HG02610 (cell line): Measurements from ENCODE around the gene PEF1.

Experiments
- ATAC-seq: cut with Tn5 transposase; IDR thresholded peaks from one replicate; pipeline ENCODE4 v1.9.1; 2021; ENCODE audit warnings: mild to moderate bottlenecking, moderate library complexity; ENCODE audit not compliant: unreplicated experiment

Gene PEF1

GRCh38 chr1:31633117-31633516 lies 11.6 kb downstream of the PEF1 start:
- no peak for ATAC-seq

GRCh38 chr1:31632649-31633048 lies 12.0 kb downstream of the PEF1 start:
- ATAC-seq: no peak

GRCh38 chr1:31628931-31629556 lies 15.6 kb downstream of the PEF1 start:
- no peak for ATAC-seq

GRCh38 chr1:31627930-31628559 lies 16.6 kb downstream of the PEF1 start:
- ATAC-seq: no peak

GRCh38 chr1:31627301-31627929 lies 17.3 kb downstream of the PEF1 start:
- ATAC-seq: no peak

GRCh38 chr1:31626223-31627207 lies 18.2 kb downstream of the PEF1 start:
- no peak for ATAC-seq

GRCh38 chr1:31625561-31626222 lies 19.0 kb downstream of the PEF1 start:
- ATAC-seq: no peak

- no peak for ATAC-seq
Observed at GRCh38 chr1:31624731-31625514, 19.8 kb downstream of the PEF1 start.

GRCh38 chr1:31624309-31624708 lies 20.4 kb downstream of the PEF1 start:
- no peak for ATAC-seq

- no peak for ATAC-seq
Observed at GRCh38 chr1:31623365-31623764, 21.3 kb downstream of the PEF1 start.

- no peak for ATAC-seq
Observed at GRCh38 chr1:31621847-31622730, 22.6 kb downstream of the PEF1 start.

- ATAC-seq: no peak
Observed at GRCh38 chr1:31621498-31621820, 23.2 kb downstream of the PEF1 start.

GRCh38 chr1:31620631-31621497 lies 23.8 kb downstream of the PEF1 start:
- ATAC-seq: no peak

GRCh38 chr1:31618916-31619846 lies 25.5 kb downstream of the PEF1 start:
- no peak for ATAC-seq

- ATAC-seq: no peak
Observed at GRCh38 chr1:31617916-31618746, 26.5 kb downstream of the PEF1 start.

GRCh38 chr1:31617218-31617915 lies 27.3 kb downstream of the PEF1 start, which contains the start of gene HCRTR1:
Gene HCRTR1, plus strand, starts transcription at chr1:31617689. Its CDS starts 1,504 bp downstream, at chr1:31619193.
- no peak for ATAC-seq
